Natural killer cell (primary cell): ENCODE measurements around the gene PRR16. TPM values are rescaled to one million over a fixed set of nuclear protein-coding genes. Genes with fewer than 3 reads are reported as not detected.

ENCODE experiments used
- ATAC-seq, 3 donors: fragments of 150-1000 bp in 2 of 3; fragments of 200-7000 bp in 1 of 3; cut with Tn5 transposase; 1 replicate in 1 of 3; 2 replicates in 2 of 3; pipeline ENCODE4 v1.10.0; 2021; ENCODE audit warnings: mild to moderate bottlenecking in 2 of 3, moderate library complexity in 2 of 3
- DNase-seq, 2 donors: peaks; one replicate each; pipeline versions ENCODE4 v3.0.0 to v3.0.0-alpha.2; 2013 to 2021; ENCODE audit warnings: mixed read lengths in 1 of 2
- H3K27ac ChIP-seq: one replicate; pipeline ENCODE4 v1.5.1; 2013; ENCODE audit warnings: mild to moderate bottlenecking, low read length
- H3K27me3 ChIP-seq: one replicate; pipeline ENCODE4 v1.6.1; 2013; ENCODE audit warnings: low read length; ENCODE audit not compliant: control insufficient read depth, insufficient read depth
- H3K36me3 ChIP-seq: one replicate; pipeline ENCODE4 v1.6.1; 2013; ENCODE audit warnings: low read length; ENCODE audit not compliant: control insufficient read depth, insufficient read depth
- H3K4me1 ChIP-seq: one replicate; pipeline ENCODE4 v1.6.1; 2013; ENCODE audit warnings: low read length; ENCODE audit not compliant: control insufficient read depth, insufficient read depth
- H3K4me3 ChIP-seq: one replicate; pipeline ENCODE4 v1.5.1; 2013; ENCODE audit warnings: low read length
- H3K9me3 ChIP-seq: one replicate; pipeline ENCODE4 v1.6.1; 2013; ENCODE audit warnings: low read length; ENCODE audit not compliant: control insufficient read depth, insufficient read depth
- H3K27ac Mint-ChIP-seq, 2 donors: one replicate each; pipeline ENCODE4 v1.8.0; 2022; ENCODE audit warnings: mild to moderate bottlenecking in 2 of 2, mixed read lengths in 2 of 2, moderate library complexity in 1 of 2
- H3K27me3 Mint-ChIP-seq, 2 donors: one replicate each; pipeline ENCODE4 v1.8.0; 2022; ENCODE audit warnings: low read depth in 2 of 2, mixed read lengths in 2 of 2
- H3K36me3 Mint-ChIP-seq: one replicate; pipeline ENCODE4 v1.8.0; 2022; ENCODE audit warnings: mixed read lengths
- H3K4me1 Mint-ChIP-seq, 2 donors: one replicate each; pipeline ENCODE4 v1.8.0; 2022; ENCODE audit warnings: mixed read lengths in 2 of 2
- H3K4me3 Mint-ChIP-seq: one replicate; pipeline ENCODE4 v1.8.0; 2022; ENCODE audit warnings: mild to moderate bottlenecking, moderate library complexity, mixed read lengths
- H3K9me3 Mint-ChIP-seq, 2 donors: one replicate each; pipeline ENCODE4 v1.8.0; 2022; ENCODE audit warnings: mixed read lengths in 2 of 2
- WGBS: methylation state at CpG from one replicate; pipeline ENCODE4 v1.1.7; 2013; ENCODE audit warnings: missing lambda C conversion rate; ENCODE audit not compliant: insufficient coverage; 5-methylcytosine and 5-hydroxymethylcytosine counted together
- intact Hi-C: fragments of 100-400 bp; cut with micrococcal nuclease; formaldehyde crosslinking; loops from one replicate; pipeline ENCODE4 v1.14.2; 2022
- total RNA-seq, 4 donors: library from RNA; stranded (reverse); fragments of 120-200 nt in 1 of 4; gene quantifications; one replicate each; pipeline versions ENCODE4 v1.2.3 to v1.2.4, GENCODE V29; 2013 to 2022
- TF ChIP-seq, protein P1 (sequence below): fragments of 200-600 bp; IDR thresholded peaks from one replicate; pipeline ENCODE4 v1.8.0; 2022; ENCODE audit warnings: antibody characterized with exemption

The PRR16 gene
- total RNA-seq, 3 donors from 2014 or later (not counting 1 experiment from before 2014, with no cell fraction given): not detected

DNA sequence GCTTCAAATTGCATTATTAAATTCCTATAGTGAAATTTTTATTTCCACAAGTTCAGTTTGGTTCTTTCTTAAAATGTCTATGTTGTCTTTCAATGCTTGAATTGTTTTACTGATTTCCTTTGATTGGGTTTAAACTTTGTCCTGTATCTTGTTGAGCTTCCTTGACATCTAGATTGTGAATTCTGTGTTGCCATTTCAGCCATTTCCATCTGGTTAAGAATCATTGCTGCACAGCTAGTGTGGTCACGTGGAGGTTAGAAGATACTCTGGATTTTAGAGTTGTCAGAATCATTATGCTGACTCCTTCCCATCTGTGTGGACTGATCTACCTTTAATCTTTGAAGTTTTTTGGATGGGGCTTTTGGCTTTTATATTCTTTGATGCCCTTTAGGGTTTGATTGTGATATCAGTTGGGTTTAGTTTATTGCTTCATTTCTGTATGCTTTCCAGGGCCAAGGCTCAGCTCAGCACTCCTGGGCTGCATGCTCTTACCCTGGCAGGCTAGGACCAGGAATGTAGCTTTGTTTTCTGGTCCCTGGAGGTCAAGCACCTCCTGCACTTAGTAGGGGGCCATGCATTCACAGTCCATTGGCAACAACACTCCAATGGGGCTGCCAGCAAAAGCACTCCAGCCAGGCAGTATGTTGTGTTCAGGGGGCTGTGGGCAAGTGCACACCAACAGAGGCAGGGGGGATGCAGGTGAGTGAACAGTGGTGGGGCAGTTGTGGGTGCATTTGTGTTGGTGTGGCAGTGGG, 141.4 kb downstream of the PRR16 start:
- no peaks in the 10 kb centered on the region for H3K27me3 Mint-ChIP-seq
- Histone ChIP-seq H3K9me3 (no peaks in the 10 kb centered on the region), H3K4me1 (no peaks in the 10 kb centered on the region), H3K4me3 (no peak overlapping the region), H3K36me3 (no peaks in the 10 kb centered on the region), H3K27me3 (no peaks in the 10 kb centered on the region), H3K27ac (no peak overlapping the region)
- intact Hi-C loops: no loop called here
- peaks cover 14 to 22% of the 10 kb centered on the region in 2 donors for H3K9me3 Mint-ChIP-seq
- H3K4me1 Mint-ChIP-seq: no peaks in the 10 kb centered on the region
- TF ChIP-seq, protein P1, sequence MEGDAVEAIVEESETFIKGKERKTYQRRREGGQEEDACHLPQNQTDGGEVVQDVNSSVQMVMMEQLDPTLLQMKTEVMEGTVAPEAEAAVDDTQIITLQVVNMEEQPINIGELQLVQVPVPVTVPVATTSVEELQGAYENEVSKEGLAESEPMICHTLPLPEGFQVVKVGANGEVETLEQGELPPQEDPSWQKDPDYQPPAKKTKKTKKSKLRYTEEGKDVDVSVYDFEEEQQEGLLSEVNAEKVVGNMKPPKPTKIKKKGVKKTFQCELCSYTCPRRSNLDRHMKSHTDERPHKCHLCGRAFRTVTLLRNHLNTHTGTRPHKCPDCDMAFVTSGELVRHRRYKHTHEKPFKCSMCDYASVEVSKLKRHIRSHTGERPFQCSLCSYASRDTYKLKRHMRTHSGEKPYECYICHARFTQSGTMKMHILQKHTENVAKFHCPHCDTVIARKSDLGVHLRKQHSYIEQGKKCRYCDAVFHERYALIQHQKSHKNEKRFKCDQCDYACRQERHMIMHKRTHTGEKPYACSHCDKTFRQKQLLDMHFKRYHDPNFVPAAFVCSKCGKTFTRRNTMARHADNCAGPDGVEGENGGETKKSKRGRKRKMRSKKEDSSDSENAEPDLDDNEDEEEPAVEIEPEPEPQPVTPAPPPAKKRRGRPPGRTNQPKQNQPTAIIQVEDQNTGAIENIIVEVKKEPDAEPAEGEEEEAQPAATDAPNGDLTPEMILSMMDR: no peak
- no peaks in the 10 kb centered on the region for H3K36me3 Mint-ChIP-seq
- H3K27ac Mint-ChIP-seq: no peak overlapping the region
- no peak overlapping the region for H3K4me3 Mint-ChIP-seq
- ATAC-seq: no peak
- 46% methylated on average over 1 of the region's 1 CpG for WGBS
- no peak for DNase-seq

DNA sequence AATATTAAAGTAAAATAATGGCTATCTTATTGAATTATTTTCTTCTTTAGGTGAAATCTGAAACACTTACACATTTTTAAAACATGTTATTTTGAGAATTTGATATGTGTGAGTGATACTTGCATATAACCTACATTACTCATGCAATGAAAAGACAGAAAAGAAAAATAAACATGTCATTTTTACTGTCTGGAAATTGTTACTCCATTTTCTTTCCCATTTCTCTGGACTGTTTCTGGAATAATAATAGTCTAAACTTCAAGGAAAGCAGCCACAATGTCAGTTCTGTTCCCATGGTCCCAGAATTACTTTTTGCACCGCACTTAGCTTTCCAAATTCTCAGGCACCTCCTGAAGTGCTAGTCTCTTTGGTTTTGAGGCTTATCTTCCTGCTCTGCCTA, 145.5 kb downstream of the PRR16 start:
- Histone ChIP-seq H3K9me3 (no peaks in the 10 kb centered on the region), H3K27ac (no peak overlapping the region), H3K4me1 (no peaks in the 10 kb centered on the region), H3K36me3 (no peaks in the 10 kb centered on the region), H3K27me3 (no peaks in the 10 kb centered on the region), H3K4me3 (no peak overlapping the region)
- intact Hi-C loops: no loop called here
- no peak for DNase-seq
- WGBS: 82% methylated on average over 1 of the region's 1 CpG
- TF ChIP-seq, protein P1: no peak
- Mint-ChIP-seq H3K36me3 (no peaks in the 10 kb centered on the region), H3K9me3 (peaks cover 11 to 16% of the 10 kb centered on the region in 2 donors), H3K27ac (no peak overlapping the region), H3K4me3 (no peak overlapping the region), H3K4me1 (no peaks in the 10 kb centered on the region), H3K27me3 (no peaks in the 10 kb centered on the region)
- ATAC-seq: no peak

DNA sequence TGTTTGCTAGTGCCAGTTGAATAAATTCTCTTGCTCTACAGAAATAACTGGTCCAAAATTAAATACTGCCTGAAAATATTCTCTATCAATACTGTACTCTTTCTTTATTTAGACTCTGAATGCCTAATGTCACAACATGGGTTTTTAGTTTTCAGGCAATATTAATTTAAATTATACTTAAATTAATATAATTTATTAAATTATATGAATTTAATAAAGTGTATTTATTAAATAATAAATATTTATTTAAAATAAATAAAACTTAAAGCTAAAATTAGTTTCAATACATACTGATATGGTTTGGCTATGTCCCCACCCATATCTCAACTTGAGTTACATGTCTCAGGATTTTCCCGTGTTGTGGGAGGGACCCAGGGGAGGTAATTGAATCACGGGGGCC, 146.0 kb downstream of the PRR16 start:
- Mint-ChIP-seq H3K27ac (no peak overlapping the region), H3K9me3 (peaks cover 9 to 16% of the 10 kb centered on the region in 2 donors), H3K27me3 (no peaks in the 10 kb centered on the region), H3K36me3 (no peaks in the 10 kb centered on the region), H3K4me1 (no peaks in the 10 kb centered on the region), H3K4me3 (no peak overlapping the region)
- Histone ChIP-seq H3K36me3 (no peaks in the 10 kb centered on the region), H3K27me3 (no peaks in the 10 kb centered on the region), H3K9me3 (no peaks in the 10 kb centered on the region), H3K27ac (no peak overlapping the region), H3K4me1 (no peaks in the 10 kb centered on the region), H3K4me3 (no peak overlapping the region)
- TF ChIP-seq, protein P1: no peak
- no peak for ATAC-seq
- no peak for DNase-seq
- intact Hi-C loops: no loop called here
- 94% methylated on average over 2 of the region's 2 CpGs for WGBS

DNA sequence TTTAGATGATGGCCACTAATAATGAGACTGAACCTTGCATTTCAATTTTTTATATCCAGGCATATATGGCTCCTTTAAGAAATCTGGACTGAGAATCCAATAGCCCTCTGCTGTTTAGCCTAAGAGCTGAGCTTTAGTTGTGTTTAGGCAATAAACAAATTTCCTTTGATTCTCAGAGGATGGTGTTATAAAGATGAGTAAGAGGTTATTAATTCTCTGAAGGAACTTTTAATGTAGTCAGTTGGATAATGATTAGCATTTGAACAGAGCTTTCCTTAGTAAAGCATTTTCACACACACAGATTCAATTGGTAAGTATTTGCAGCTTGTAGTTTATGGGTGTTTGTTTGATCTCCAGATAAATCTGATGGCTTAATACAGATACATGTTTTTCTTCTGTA, 149.6 kb downstream of the PRR16 start:
- Histone ChIP-seq H3K36me3 (no peaks in the 10 kb centered on the region), H3K27ac (no peak overlapping the region), H3K4me1 (no peaks in the 10 kb centered on the region), H3K9me3 (no peaks in the 10 kb centered on the region), H3K4me3 (no peak overlapping the region), H3K27me3 (no peaks in the 10 kb centered on the region)
- Mint-ChIP-seq H3K36me3 (no peaks in the 10 kb centered on the region), H3K4me1 (no peaks in the 10 kb centered on the region), H3K27me3 (no peaks in the 10 kb centered on the region), H3K9me3 (peaks cover 6 to 15% of the 10 kb centered on the region in 2 donors), H3K4me3 (no peak overlapping the region), H3K27ac (no peak overlapping the region)
- ATAC-seq: no peak
- intact Hi-C loops: no loop called here
- TF ChIP-seq, protein P1: no peak
- no peak for DNase-seq
